Smooth muscle cell (in vitro differentiated cells): Measurements from ENCODE around the gene OSBPL5. TPM values are rescaled to one million over a fixed set of nuclear protein-coding genes. Genes with fewer than 3 reads are reported as not detected.

ENCODE experiments used
- DNase-seq: peaks from one replicate; lab custom pipeline; 2025; ENCODE audit not compliant: unreplicated experiment; lab: John Stamatoyannopoulos, UW
- H2AFZ ChIP-seq: fragments of 200-600 bp; sonication (generic); 2 replicates; pipeline ENCODE4 v1.6.0; 2016; ENCODE audit warnings: antibody characterized with exemption, low read depth, mild to moderate bottlenecking
- H3F3A ChIP-seq: fragments of 200-600 bp; sonication (generic); 2 replicates; pipeline ENCODE4 v1.6.0; 2017; ENCODE audit warnings: antibody characterized with exemption, low read depth
- H3K27ac ChIP-seq: fragments of 200-600 bp; sonication (generic); 2 replicates; pipeline ENCODE4 v1.5.1; 2016; ENCODE audit warnings: low read depth, mild to moderate bottlenecking
- H3K27me3 ChIP-seq: fragments of 200-600 bp; sonication (generic); 2 replicates; pipeline ENCODE4 v1.6.1; 2016; ENCODE audit warnings: low read depth, mild to moderate bottlenecking
- H3K36me3 ChIP-seq: fragments of 200-600 bp; sonication (generic); 2 replicates; pipeline ENCODE4 v1.5.1; 2016; ENCODE audit warnings: low read depth
- H3K4me1 ChIP-seq: fragments of 200-600 bp; sonication (generic); 2 replicates; pipeline ENCODE4 v1.5.1; 2016; ENCODE audit warnings: low read depth
- H3K4me2 ChIP-seq: fragments of 200-600 bp; sonication (generic); 2 replicates; pipeline ENCODE4 v1.6.0; 2016; ENCODE audit warnings: mild to moderate bottlenecking
- H3K4me3 ChIP-seq: fragments of 200-600 bp; sonication (generic); 2 replicates; pipeline ENCODE4 v1.5.1; 2016; ENCODE audit warnings: mild to moderate bottlenecking
- H3K79me2 ChIP-seq: fragments of 200-600 bp; sonication (generic); 2 replicates; pipeline ENCODE4 v1.6.0; 2016; ENCODE audit warnings: low read depth, mild to moderate bottlenecking
- H3K9ac ChIP-seq: fragments of 200-600 bp; sonication (generic); 2 replicates; pipeline ENCODE4 v1.6.0; 2016; ENCODE audit warnings: low read depth
- H3K9me3 ChIP-seq: fragments of 200-600 bp; sonication (generic); replicated peaks from 2 replicates; pipeline ENCODE4 v1.5.1; 2016; ENCODE audit warnings: low read depth
- H4K20me1 ChIP-seq: fragments of 200-600 bp; sonication (generic); 2 replicates; pipeline ENCODE4 v1.6.0; 2016; ENCODE audit warnings: low read depth
- CTCF ChIP-seq: fragments of 200-600 bp; sonication (generic); IDR thresholded peaks from 2 replicates; pipeline ENCODE4 v1.5.1; 2017; ENCODE audit warnings: borderline replicate concordance, mild to moderate bottlenecking, antibody characterized with exemption; ENCODE audit not compliant: insufficient read depth, poor library complexity, severe bottlenecking
- WGBS: methylation state at CpG from one replicate; pipeline ENCODE4 v1.1.7; 2016; ENCODE audit warnings: low lambda C conversion rate; 5-methylcytosine and 5-hydroxymethylcytosine counted together
- polyA plus RNA-seq: library from polyadenylated mRNA; unstranded; fragments of >200 nt; fragmentation: Nextera tagmentation; extraction: Ambion mirVana; gene quantifications from 2 replicates; pipeline ENCODE4 v1.2.1, GENCODE V29; 2016
- total RNA-seq: library from RNA; depleted of rRNA; stranded (reverse); fragments of >200 nt; gene quantifications from 2 replicates; pipeline ENCODE4 v1.2.3, GENCODE V29; 2014

OSBPL5 gene
- total and polyA plus RNA-seq, 2 experiments from 2014 or later = 27.3 to 43.4 TPM

- H3K4me1 ChIP-seq = no peaks in the 10 kb centered on the region
- no peak for DNase-seq
- H3F3A ChIP-seq = peaks cover 9% of the 10 kb centered on the region
- no peaks in the 10 kb centered on the region for H3K9me3 ChIP-seq
- H2AFZ ChIP-seq = no peak overlapping the region
- H3K4me2 ChIP-seq = no peak overlapping the region
- H3K9ac ChIP-seq = no peak overlapping the region
- no peaks in the 10 kb centered on the region for H3K27me3 ChIP-seq
- peaks cover 98% of the 10 kb centered on the region for H4K20me1 ChIP-seq
- H3K4me3 ChIP-seq = no peak overlapping the region
- H3K79me2 ChIP-seq = peaks cover 95% of the 10 kb centered on the region
- no peak overlapping the region for H3K27ac ChIP-seq
- no peak for TF ChIP-seq CTCF
- 97% methylated on average over 16 of the region's 16 CpGs for WGBS
- H3K36me3 ChIP-seq = no peaks in the 10 kb centered on the region
These were observed 117.5 kb downstream of the OSBPL5 start for GRCh38 chr11:3047637-3048036.

- Histone ChIP-seq H3K4me1 (no peaks in the 10 kb centered on the region), H3K79me2 (peaks cover 95% of the 10 kb centered on the region), H2AFZ (no peak overlapping the region), H4K20me1 (peaks cover 98% of the 10 kb centered on the region), H3K9ac (no peak overlapping the region), H3K4me3 (no peak overlapping the region), H3K36me3 (no peaks in the 10 kb centered on the region), H3K4me2 (no peak overlapping the region), H3K27me3 (no peaks in the 10 kb centered on the region), H3F3A (peaks cover 9% of the 10 kb centered on the region), H3K9me3 (no peaks in the 10 kb centered on the region), H3K27ac (no peak overlapping the region)
- no peak for TF ChIP-seq CTCF
- WGBS = 85% methylated on average over 8 of the region's 8 CpGs
- no peak for DNase-seq
These were observed 118.5 kb downstream of the OSBPL5 start for GRCh38 chr11:3046641-3047040.

- Histone ChIP-seq H3K36me3 (no peaks in the 10 kb centered on the region), H3F3A (peaks cover 9% of the 10 kb centered on the region), H3K79me2 (peaks cover 95% of the 10 kb centered on the region), H4K20me1 (peaks cover 98% of the 10 kb centered on the region), H3K4me1 (no peaks in the 10 kb centered on the region), H3K4me2 (no peak overlapping the region), H3K9ac (no peak overlapping the region), H3K27ac (no peak overlapping the region), H2AFZ (no peak overlapping the region), H3K4me3 (no peak overlapping the region), H3K27me3 (no peaks in the 10 kb centered on the region), H3K9me3 (no peaks in the 10 kb centered on the region)
- TF ChIP-seq CTCF = no peak
- WGBS = 95% methylated on average over 12 of the region's 12 CpGs
- no peak for DNase-seq
These were observed 118.9 kb downstream of the OSBPL5 start for GRCh38 chr11:3046190-3046589.

- Histone ChIP-seq H3K36me3 (peaks cover 2% of the 10 kb centered on the region), H3K4me3 (no peak overlapping the region), H2AFZ (no peak overlapping the region), H3K9ac (no peak overlapping the region), H3K4me1 (no peaks in the 10 kb centered on the region), H4K20me1 (peaks cover 98% of the 10 kb centered on the region), H3K4me2 (no peak overlapping the region), H3K79me2 (peaks cover 84% of the 10 kb centered on the region), H3K9me3 (no peaks in the 10 kb centered on the region), H3F3A (peaks cover 6% of the 10 kb centered on the region), H3K27me3 (no peaks in the 10 kb centered on the region), H3K27ac (no peak overlapping the region)
- TF ChIP-seq CTCF = no peak
- 96% methylated on average over 12 of the region's 12 CpGs for WGBS
- no peak for DNase-seq
These were observed 120.2 kb downstream of the OSBPL5 start for GRCh38 chr11:3044915-3045314.
